CD4-positive, alpha-beta T cell (primary cell): ENCODE data around the gene ACOX3. TPM values are rescaled to one million over a fixed set of nuclear protein-coding genes. Genes with fewer than 3 reads are reported as not detected.

ENCODE experiments used
- ATAC-seq: fragments of 200-7000 bp; cut with Tn5 transposase; one replicate; pipeline ENCODE4 v1.10.0; 2022; ENCODE audit warnings: mild to moderate bottlenecking; ENCODE audit not compliant: poor library complexity
- CTCF ChIA-PET: fragments of 350-600 bp; sonication (Branson Sonifier 250); formaldehyde crosslinking; loops from one replicate; lab custom pipeline; 2021; ENCODE audit warnings: antibody characterized with exemption, inconsistent platforms; lab: Charles Lee
- POLR2A ChIA-PET: fragments of 350-600 bp; sonication (Branson Sonifier 250); formaldehyde crosslinking; loops from one replicate; lab custom pipeline; 2021; ENCODE audit warnings: antibody characterized with exemption, inconsistent platforms; lab: Charles Lee
- DNase-seq, 14 experiments: peaks; one replicate each; pipeline ENCODE4 v3.0.0-alpha.2; 2013 to 2020; ENCODE audit warnings: mixed read lengths in 2 of 14
- H3K27ac ChIP-seq, 2 donors: one replicate each; pipeline versions ENCODE4 v1.5.1 to v1.7.0; 2013; ENCODE audit warnings: low read length in 2 of 2, low read depth in 1 of 2, mild to moderate bottlenecking in 1 of 2
- H3K27me3 ChIP-seq, 2 experiments: 1 replicate in 1 of 2; 2 replicates in 1 of 2; pipeline versions ENCODE4 v1.6.1 to v1.7.0; 2013; ENCODE audit warnings: low read length in 2 of 2, control low read depth in 1 of 2, mild to moderate bottlenecking in 1 of 2, moderate library complexity in 1 of 2; ENCODE audit not compliant: insufficient read depth in 2 of 2, control insufficient read depth in 1 of 2
- H3K36me3 ChIP-seq: one replicate; pipeline ENCODE4 v1.6.1; 2013; ENCODE audit warnings: low read length, control low read depth; ENCODE audit not compliant: insufficient read depth
- H3K4me1 ChIP-seq: one replicate; pipeline ENCODE4 v1.6.1; 2013; ENCODE audit warnings: low read length, control low read depth; ENCODE audit not compliant: insufficient read depth
- H3K4me3 ChIP-seq: one replicate; pipeline ENCODE4 v1.5.1; 2013; ENCODE audit warnings: mild to moderate bottlenecking, low read length, moderate library complexity
- H3K9me3 ChIP-seq, 2 experiments: 1 replicate in 1 of 2; 2 replicates in 1 of 2; pipeline versions ENCODE4 v1.6.1 to v1.7.0; 2013; ENCODE audit warnings: low read length in 2 of 2, mild to moderate bottlenecking in 2 of 2, control low read depth in 1 of 2, moderate library complexity in 1 of 2; ENCODE audit not compliant: control insufficient read depth in 1 of 2, insufficient read depth in 1 of 2
- H3K27ac Mint-ChIP-seq: one replicate; pipeline ENCODE4 v1.8.0; 2020; ENCODE audit warnings: mixed read lengths
- H3K27me3 Mint-ChIP-seq: one replicate; pipeline ENCODE4 v1.8.0; 2021; ENCODE audit warnings: mixed read lengths
- H3K36me3 Mint-ChIP-seq: one replicate; pipeline ENCODE4 v1.8.0; 2021; ENCODE audit warnings: low read depth, mixed read lengths
- H3K4me1 Mint-ChIP-seq: one replicate; pipeline ENCODE4 v1.8.0; 2021; ENCODE audit warnings: low read depth, mixed read lengths
- H3K4me3 Mint-ChIP-seq: one replicate; pipeline ENCODE4 v1.8.0; 2020; ENCODE audit warnings: mild to moderate bottlenecking, mixed read lengths
- H3K9me3 Mint-ChIP-seq: one replicate; pipeline ENCODE4 v1.8.0; 2020; ENCODE audit warnings: mixed read lengths
- intact Hi-C, 2 experiments: fragments of 100-400 bp; cut with DNase I in 1 of 2; cut with micrococcal nuclease in 1 of 2; formaldehyde crosslinking; loops; one replicate each; pipeline versions ENCODE4 v1.15.1 to v1.9.0; 2023 to 2025; cut with DNase I, micrococcal nuclease
- total RNA-seq, 174 experiments: library from RNA in 2 of 174; stranded (reverse) in 2 of 174; gene quantifications; one replicate each; pipeline ENCODE4 v1.2.3 and lab custom pipeline; 2021 to 2026
- TF ChIP-seq, protein P1 (sequence below): fragments of 200-600 bp; IDR thresholded peaks from one replicate; pipeline ENCODE4 v1.8.0; 2022; ENCODE audit warnings: antibody characterized with exemption, mild to moderate bottlenecking

Gene ACOX3
- total RNA-seq, 2 experiments from 2014 or later: 4.9 to 6.1 TPM

DNA sequence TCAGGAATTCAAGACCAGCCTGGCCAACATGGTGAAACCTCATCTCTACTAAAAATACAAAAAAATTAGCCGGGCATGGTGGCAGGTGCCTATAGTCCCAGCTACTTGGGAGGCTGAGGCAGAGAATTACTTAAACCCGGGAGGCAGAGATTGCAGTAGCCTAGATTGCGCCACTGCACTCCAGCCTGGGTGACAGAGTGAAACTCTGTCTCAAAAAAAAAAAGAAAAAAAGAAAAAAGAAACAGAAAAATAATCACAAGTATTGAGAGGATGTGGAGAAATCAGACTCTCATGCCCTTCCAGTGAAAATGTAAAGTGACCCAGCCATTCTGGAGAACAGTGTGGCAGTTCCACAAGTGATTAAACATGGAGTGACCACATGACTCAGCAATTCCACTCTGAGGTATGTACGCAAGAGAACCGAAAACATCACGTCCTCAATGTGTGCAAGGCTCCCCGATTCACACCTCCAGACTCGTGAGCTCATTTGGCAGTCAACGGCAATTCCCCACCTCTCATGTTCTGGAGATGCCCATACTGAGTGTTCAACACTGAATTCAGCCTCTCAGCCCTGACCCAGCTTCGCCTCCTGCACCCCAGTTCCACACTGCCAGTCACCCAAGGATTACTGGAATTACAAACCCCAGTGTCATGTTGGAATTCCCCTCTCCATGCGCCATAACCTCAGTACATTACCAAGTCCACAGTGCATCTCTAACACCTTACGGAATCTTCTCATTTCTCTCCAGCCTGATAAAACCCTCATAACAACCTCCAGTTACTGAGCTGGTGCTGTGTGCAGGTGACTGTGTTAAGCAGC is 21.1 kb downstream of the ACOX3 start:
- no peak for ATAC-seq
- no peak overlapping the region for H3K4me3 Mint-ChIP-seq

DNA sequence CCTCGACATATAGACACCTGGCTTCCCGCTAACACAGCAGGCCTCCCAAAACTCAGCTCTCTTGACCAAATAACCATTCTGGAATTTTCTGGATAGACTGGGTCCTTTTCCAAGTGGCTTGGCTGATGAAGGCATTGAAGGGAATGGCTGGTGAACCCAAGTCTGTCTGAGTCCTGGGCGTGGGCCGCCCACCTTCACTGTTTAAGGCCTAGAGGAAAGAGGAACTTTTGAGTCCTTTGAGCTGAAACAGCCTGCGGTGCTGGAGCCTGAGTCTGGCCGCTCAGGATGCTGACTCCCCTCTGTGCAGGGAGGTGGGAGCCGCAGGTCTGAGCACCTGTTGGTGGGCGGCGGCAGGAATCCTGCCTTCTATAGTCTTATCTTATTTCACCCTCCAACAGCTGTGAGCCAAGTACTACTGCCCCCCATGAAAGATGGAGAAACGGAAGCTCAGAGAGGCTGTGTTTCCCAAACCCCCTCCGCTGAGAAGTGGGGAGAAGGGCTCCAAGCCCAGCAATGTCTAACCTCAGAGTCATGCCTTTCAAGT is 23.4 kb downstream of the ACOX3 start:
- ChIA-PET CTCF (no interaction called here), POLR2A (no interaction called here)
- DNase-seq (no peak), ATAC-seq (no peak)
- Mint-ChIP-seq H3K27me3 (no peaks in the 10 kb centered on the region), H3K4me3 (no peak overlapping the region), H3K9me3 (no peaks in the 10 kb centered on the region), H3K27ac (no peak overlapping the region), H3K4me1 (peaks cover 25% of the 10 kb centered on the region), H3K36me3 (peaks cover 39% of the 10 kb centered on the region)
- Histone ChIP-seq H3K36me3 (peaks cover 27% of the 10 kb centered on the region), H3K9me3 (no peaks in the 10 kb centered on the region), H3K4me1 (peaks cover 18% of the 10 kb centered on the region), H3K27me3 (no peaks in the 10 kb centered on the region), H3K27ac (no peak overlapping the region), H3K4me3 (no peak overlapping the region)
- TF ChIP-seq, protein P1, sequence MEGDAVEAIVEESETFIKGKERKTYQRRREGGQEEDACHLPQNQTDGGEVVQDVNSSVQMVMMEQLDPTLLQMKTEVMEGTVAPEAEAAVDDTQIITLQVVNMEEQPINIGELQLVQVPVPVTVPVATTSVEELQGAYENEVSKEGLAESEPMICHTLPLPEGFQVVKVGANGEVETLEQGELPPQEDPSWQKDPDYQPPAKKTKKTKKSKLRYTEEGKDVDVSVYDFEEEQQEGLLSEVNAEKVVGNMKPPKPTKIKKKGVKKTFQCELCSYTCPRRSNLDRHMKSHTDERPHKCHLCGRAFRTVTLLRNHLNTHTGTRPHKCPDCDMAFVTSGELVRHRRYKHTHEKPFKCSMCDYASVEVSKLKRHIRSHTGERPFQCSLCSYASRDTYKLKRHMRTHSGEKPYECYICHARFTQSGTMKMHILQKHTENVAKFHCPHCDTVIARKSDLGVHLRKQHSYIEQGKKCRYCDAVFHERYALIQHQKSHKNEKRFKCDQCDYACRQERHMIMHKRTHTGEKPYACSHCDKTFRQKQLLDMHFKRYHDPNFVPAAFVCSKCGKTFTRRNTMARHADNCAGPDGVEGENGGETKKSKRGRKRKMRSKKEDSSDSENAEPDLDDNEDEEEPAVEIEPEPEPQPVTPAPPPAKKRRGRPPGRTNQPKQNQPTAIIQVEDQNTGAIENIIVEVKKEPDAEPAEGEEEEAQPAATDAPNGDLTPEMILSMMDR: no peak
- intact Hi-C loops: no loop called here

More for the DNA sequence above, 21.1 kb downstream of the ACOX3 start:
- Histone ChIP-seq H3K4me3 (no peak overlapping the region), H3K27me3 (no peaks in the 10 kb centered on the region), H3K27ac (no peak overlapping the region), H3K36me3 (peaks cover 19% of the 10 kb centered on the region), H3K4me1 (peaks cover 7% of the 10 kb centered on the region), H3K9me3 (no peaks in the 10 kb centered on the region)
- intact Hi-C loops: no loop called here
- ChIA-PET CTCF (interaction anchor here (1.4 kb wide), 1 partner anchor 243 kb away, joined by 3 read pairs; no protein-coding TSS in a partner anchor), POLR2A (no interaction called here)
- TF ChIP-seq, protein P1: no peak
- DNase-seq: peak in 3 of 14 experiments; percentile 25 to 64 (median 51)
- peaks cover 31% of the 10 kb centered on the region for H3K36me3 Mint-ChIP-seq
- peaks cover 21% of the 10 kb centered on the region for H3K4me1 Mint-ChIP-seq
- no peaks in the 10 kb centered on the region for H3K27me3 Mint-ChIP-seq
- H3K9me3 Mint-ChIP-seq: no peaks in the 10 kb centered on the region
- H3K27ac Mint-ChIP-seq: no peak overlapping the region

DNA sequence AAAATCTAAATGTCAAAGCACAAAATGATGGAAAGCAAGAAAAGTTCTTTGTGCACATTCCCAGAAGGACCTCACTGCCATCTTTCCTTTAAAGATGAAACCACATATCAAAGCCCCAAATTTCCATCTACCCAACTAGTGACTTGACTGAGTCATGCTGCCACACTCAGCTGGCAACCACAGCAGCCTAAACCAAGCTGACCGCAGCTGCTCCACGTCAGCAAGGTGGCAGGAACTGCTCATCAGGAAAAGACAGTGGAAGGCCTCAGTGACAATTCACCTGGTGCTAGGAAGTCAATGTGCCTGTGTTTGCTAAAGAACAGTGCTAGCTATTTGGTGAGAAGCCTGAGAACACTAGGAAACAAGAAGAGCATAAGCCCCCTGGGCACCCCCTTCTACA is 26.1 kb downstream of the ACOX3 start:
- Histone ChIP-seq H3K4me1 (peaks cover 31% of the 10 kb centered on the region), H3K27ac (no peak overlapping the region), H3K36me3 (peaks cover 32% of the 10 kb centered on the region), H3K4me3 (no peak overlapping the region), H3K9me3 (no peaks in the 10 kb centered on the region), H3K27me3 (no peaks in the 10 kb centered on the region)
- Mint-ChIP-seq H3K4me1 (peaks cover 15% of the 10 kb centered on the region), H3K27ac (peak overlapping the region; percentile 49), H3K9me3 (no peaks in the 10 kb centered on the region), H3K4me3 (no peak overlapping the region), H3K36me3 (peaks cover 54% of the 10 kb centered on the region), H3K27me3 (no peaks in the 10 kb centered on the region)
- ChIA-PET CTCF (no interaction called here), POLR2A (interaction anchor here (0.7 kb wide), 1 partner anchor 14 kb away, joined by 3 read pairs; no protein-coding TSS in a partner anchor)
- TF ChIP-seq, protein P1: no peak
- DNase-seq (peak in 10 of 14 experiments; percentile 10 to 78 (median 30)), ATAC-seq (peak; percentile 11)
- intact Hi-C loops: no loop called here
